Parathyroid adenoma (tissue), 2 donors: ENCODE results near the gene PYCR2.
"Not testable (repeated sequence)": the region's sequence is repeated elsewhere in the genome, so short reads cannot be mapped to it uniquely, and the experiment has no call there.

Source experiments
- H2AFZ ChIP-seq: fragments of 300-600 bp; sonication (generic); one replicate; pipeline ENCODE4 v1.7.0; 2017; ENCODE audit warnings: antibody characterized with exemption, mild to moderate bottlenecking
- H3K27ac ChIP-seq: fragments of 300-600 bp; sonication (generic); one replicate; pipeline ENCODE4 v1.7.0; 2017
- H3K27me3 ChIP-seq: fragments of 300-600 bp; sonication (generic); one replicate; pipeline ENCODE4 v1.7.0; 2017; ENCODE audit warnings: low read length; ENCODE audit not compliant: control insufficient read depth, insufficient read depth
- H3K36me3 ChIP-seq: fragments of 300-600 bp; sonication (generic); one replicate; pipeline ENCODE4 v1.7.0; 2017; ENCODE audit warnings: low read length; ENCODE audit not compliant: control insufficient read depth, insufficient read depth
- H3K4me1 ChIP-seq: fragments of 300-600 bp; sonication (generic); one replicate; pipeline ENCODE4 v1.7.0; 2017; ENCODE audit warnings: control low read depth
- H3K4me2 ChIP-seq: fragments of 300-600 bp; sonication (generic); one replicate; pipeline ENCODE4 v1.7.0; 2017; ENCODE audit warnings: low read length
- H3K4me3 ChIP-seq: fragments of 300-600 bp; sonication (generic); one replicate; pipeline ENCODE4 v1.7.0; 2017; ENCODE audit warnings: low read depth, low read length
- H3K79me2 ChIP-seq: fragments of 300-600 bp; sonication (generic); one replicate; pipeline ENCODE4 v1.7.0; 2017; ENCODE audit warnings: control low read depth
- H3K9ac ChIP-seq: fragments of 300-600 bp; sonication (generic); one replicate; pipeline ENCODE4 v1.7.0; 2017; ENCODE audit warnings: mild to moderate bottlenecking
- H3K9me3 ChIP-seq: fragments of 300-600 bp; sonication (generic); one replicate; pipeline ENCODE4 v1.7.0; 2017; ENCODE audit warnings: low read length; ENCODE audit not compliant: control insufficient read depth
- TF ChIP-seq, protein P1 (sequence below): fragments of 300-600 bp; sonication (generic); IDR thresholded peaks from one replicate; pipeline ENCODE4 v1.7.0; 2017; ENCODE audit warnings: antibody characterized with exemption, mild to moderate bottlenecking
- donor health status: primary hyperparathyroidism.

The PYCR2 gene

DNA sequence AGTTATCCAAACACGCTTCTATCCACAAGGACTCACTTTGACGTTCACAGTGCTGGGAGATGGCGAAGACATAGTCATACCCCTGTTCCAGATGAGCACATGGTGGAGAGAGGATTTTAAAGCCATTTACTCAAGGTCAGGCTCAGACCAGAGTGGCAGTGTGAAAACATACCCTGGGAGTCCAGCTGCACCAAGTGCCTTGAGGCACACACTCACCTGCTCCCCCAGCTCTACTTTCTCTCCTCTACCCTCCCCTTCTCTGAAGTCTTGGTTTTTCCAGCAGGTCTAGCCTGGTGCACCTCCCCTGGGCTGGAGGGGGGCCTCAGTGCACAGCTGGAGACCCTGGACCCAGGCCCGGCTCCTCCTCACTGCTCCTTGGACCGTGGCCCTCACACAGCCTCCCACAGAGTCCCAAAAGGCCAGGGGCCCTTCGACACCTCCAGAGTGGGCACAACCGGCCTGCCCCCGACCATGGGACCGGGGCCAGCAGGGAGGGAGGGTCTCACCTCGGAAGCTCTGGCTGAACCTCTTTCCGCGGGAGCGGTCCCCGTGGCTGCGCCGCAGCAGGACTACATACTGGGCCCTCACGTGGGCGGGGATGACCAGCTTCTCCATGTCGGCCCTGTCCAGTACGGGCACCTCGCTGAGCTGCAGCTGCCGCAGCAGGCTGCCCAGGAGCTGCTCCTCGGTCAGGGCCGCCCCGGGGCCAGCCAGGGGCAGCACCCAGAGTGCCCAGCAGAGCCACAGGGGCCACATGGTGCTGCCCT lies 16.5 kb upstream of the PYCR2 start:
- no peaks in the 10 kb centered on the region for H3K9me3 ChIP-seq
- TF ChIP-seq, protein P1, sequence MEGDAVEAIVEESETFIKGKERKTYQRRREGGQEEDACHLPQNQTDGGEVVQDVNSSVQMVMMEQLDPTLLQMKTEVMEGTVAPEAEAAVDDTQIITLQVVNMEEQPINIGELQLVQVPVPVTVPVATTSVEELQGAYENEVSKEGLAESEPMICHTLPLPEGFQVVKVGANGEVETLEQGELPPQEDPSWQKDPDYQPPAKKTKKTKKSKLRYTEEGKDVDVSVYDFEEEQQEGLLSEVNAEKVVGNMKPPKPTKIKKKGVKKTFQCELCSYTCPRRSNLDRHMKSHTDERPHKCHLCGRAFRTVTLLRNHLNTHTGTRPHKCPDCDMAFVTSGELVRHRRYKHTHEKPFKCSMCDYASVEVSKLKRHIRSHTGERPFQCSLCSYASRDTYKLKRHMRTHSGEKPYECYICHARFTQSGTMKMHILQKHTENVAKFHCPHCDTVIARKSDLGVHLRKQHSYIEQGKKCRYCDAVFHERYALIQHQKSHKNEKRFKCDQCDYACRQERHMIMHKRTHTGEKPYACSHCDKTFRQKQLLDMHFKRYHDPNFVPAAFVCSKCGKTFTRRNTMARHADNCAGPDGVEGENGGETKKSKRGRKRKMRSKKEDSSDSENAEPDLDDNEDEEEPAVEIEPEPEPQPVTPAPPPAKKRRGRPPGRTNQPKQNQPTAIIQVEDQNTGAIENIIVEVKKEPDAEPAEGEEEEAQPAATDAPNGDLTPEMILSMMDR, result no peak
- H3K4me3 ChIP-seq, result no peak overlapping the region
- H3K27ac ChIP-seq, result no peak overlapping the region
- H3K27me3 ChIP-seq, result no peaks in the 10 kb centered on the region
- no peaks in the 10 kb centered on the region for H3K36me3 ChIP-seq
- no peaks in the 10 kb centered on the region for H3K4me1 ChIP-seq
- no peak overlapping the region for H3K4me2 ChIP-seq
- H2AFZ ChIP-seq, result no peak overlapping the region
- no peak overlapping the region for H3K9ac ChIP-seq
- no peaks in the 10 kb centered on the region for H3K79me2 ChIP-seq

DNA sequence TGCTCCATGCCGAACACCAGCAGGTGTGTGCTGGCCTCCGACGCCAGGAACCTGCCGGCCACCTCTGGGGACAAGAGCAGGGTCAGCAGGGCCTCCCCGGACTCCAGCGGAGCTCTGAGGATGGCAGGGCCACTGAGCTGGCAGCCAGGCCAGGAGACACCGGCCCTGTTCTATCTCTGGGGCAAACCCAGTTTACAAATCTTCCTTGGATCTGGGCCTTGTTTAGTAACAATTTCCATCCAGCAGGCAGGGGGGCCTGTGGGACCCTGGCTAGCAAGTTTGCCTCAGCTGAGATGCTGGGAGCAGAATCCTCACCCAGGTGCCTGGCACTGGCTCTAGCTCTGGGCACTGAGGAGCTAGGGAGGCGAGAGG lies 15.9 kb upstream of the PYCR2 start:
- H3K79me2 ChIP-seq, H3K27me3 ChIP-seq, H3K27ac ChIP-seq, H3K4me1 ChIP-seq, H3K4me3 ChIP-seq, H3K36me3 ChIP-seq, H2AFZ ChIP-seq, H3K4me2 ChIP-seq, H3K9ac ChIP-seq, H3K9me3 ChIP-seq: not testable (repeated sequence)

DNA sequence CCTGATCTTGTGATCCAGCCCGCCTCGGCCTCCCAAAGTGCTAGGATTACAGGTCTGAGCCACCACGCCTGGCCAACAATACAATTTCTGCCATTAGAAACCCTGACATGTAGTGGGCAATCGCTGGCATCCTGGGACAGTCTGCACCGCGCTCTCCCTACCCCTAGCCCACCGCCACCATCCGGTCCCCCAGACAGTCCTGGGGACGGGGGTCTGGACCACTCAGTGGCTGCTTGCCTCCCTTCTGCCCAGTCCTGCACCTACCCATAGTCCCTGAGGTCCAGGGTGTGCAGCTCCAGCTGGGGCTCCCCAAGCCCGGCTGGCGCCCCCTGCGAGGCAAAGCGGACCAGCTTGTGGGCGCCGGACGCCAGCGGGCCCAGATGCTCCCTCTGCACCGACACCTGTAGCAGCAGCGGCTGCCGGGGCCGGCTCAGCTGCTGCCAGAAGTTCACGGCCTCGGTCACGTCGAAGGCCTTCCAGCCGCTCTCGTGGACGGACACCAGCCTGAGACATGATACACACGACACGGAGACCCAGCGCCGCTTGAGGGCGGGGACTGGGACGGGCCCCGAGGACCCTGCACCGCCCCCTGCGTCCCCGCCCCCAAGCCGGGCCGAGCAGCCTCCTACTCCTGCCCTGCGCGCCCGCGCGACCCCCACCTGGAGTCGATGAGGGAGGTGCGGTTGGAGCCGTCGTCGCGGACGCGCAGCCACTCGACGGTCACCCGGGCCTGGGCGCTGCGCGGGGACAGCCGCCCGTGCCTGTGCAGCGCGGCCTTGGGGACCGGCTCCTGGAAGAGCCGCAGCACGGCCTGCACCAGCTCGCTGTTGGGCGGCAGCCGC lies 15.3 kb upstream of the PYCR2 start:
- not testable (repeated sequence) for H3K4me3 ChIP-seq, H3K9me3 ChIP-seq, H3K79me2 ChIP-seq, H3K27me3 ChIP-seq, H3K27ac ChIP-seq, H3K4me2 ChIP-seq, H2AFZ ChIP-seq, H3K36me3 ChIP-seq, H3K4me1 ChIP-seq, H3K9ac ChIP-seq

DNA sequence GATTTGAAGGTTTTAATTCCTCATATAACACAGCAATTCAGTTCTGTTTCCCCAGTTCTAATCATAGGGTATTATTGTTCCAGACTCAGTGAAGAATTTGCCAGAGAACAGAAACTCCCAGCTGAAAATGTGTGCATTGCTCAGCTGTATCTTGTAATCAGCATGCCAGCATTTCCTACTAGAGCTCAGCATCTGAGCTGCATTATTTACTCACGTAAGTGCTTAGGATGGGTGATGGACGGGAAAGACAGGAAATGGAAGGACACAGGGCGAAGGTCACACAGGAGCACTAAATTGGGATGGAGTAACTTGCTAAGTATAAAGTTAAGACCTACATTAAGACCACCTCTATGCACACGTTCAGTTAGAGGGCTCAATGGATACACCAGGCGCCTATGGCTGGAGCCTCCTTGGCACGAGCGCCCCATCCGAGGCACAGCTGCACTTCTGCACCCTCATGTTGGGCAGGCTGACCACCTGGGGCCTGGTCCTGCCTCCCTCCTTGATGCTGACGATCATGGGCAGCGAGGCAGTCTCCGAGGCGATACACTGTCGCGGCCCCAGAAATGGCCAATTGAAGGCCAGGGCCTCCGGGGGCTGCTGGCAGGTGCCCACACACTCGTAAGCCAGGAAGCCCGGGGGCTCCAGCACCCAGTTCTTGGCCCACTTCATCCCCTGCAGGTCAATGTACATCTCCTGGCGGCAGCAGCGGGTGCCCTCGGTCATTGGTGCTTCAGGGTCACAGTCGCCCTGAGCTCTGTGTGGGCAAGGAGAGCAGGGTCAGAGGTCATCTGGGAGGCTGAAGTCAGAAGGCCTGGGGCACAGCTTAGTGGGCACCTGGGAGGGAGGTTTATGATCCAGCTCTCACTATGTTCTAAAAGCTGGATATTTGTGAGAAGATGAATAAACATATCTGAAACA lies 13.3 kb upstream of the PYCR2 start:
- Histone ChIP-seq H3K9ac (no peak overlapping the region), H3K4me1 (no peaks in the 10 kb centered on the region), H3K36me3 (no peaks in the 10 kb centered on the region), H3K9me3 (no peaks in the 10 kb centered on the region), H2AFZ (no peak overlapping the region), H3K27me3 (no peaks in the 10 kb centered on the region), H3K27ac (no peak overlapping the region), H3K79me2 (no peaks in the 10 kb centered on the region), H3K4me3 (no peak overlapping the region), H3K4me2 (no peak overlapping the region)
- TF ChIP-seq, protein P1, result no peak

DNA sequence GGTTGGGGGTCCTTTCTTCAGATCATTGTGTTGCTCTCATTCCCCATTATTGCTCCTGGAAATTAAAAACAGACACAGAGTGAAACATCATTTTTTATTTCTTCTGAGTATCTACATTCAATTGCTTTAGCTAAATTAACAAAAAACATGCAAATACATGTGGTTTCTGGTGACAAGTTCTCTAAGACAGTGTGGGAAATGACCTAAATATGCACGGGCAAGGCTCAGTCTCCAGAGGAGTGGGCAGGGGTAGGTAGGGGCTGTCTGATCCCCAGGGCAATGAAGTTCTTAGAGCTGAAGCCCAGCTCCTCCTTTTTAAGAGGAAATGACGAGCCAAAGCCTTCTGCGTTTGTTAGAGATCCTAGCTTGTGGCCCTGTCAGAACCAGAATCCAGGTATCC lies 12.5 kb upstream of the PYCR2 start:
- TF ChIP-seq, protein P1, result no peak
- no peaks in the 10 kb centered on the region for H3K27me3 ChIP-seq
- no peak overlapping the region for H3K4me3 ChIP-seq

DNA sequence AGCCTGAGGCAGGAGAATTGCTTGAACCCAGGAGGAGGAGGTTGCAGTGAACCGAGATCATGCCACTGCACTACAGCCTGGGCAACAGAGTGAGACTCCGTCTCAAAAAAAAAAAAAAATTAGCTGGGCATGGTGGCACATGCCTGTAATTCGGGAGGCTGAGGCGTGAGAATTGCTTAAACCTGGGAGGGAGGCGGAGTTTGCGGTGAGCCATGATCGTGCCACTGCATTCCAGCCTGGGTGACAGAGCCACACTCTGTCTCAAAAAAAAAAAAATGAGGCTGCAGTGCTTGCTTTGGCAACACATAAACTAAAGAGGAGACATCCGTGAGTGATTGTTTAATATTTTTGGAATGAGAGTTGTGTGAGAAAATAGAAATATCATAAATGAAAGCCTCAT lies 12.0 kb upstream of the PYCR2 start:
- not testable (repeated sequence) for H3K4me3 ChIP-seq, H3K27me3 ChIP-seq

More for the DNA sequence above, 12.5 kb upstream of the PYCR2 start:
- H3K4me1 ChIP-seq, result no peaks in the 10 kb centered on the region
- no peak overlapping the region for H2AFZ ChIP-seq
- no peak overlapping the region for H3K4me2 ChIP-seq
- H3K36me3 ChIP-seq, result no peaks in the 10 kb centered on the region
- H3K27ac ChIP-seq, result no peak overlapping the region
- no peak overlapping the region for H3K9ac ChIP-seq
- no peaks in the 10 kb centered on the region for H3K9me3 ChIP-seq
- no peaks in the 10 kb centered on the region for H3K79me2 ChIP-seq

More for the DNA sequence above, 12.0 kb upstream of the PYCR2 start:
- not testable (repeated sequence) for H3K36me3 ChIP-seq, H3K4me1 ChIP-seq, H2AFZ ChIP-seq, H3K9me3 ChIP-seq, H3K4me2 ChIP-seq, H3K9ac ChIP-seq, H3K27ac ChIP-seq, H3K79me2 ChIP-seq
